ENCODE results near the gene ADGRF1. TPM values are rescaled to one million over a fixed set of nuclear protein-coding genes. Genes with fewer than 3 reads are reported as not detected.

The ADGRF1 gene
- total and polyA plus RNA-seq, 10 donors, result 0.13 to 1.6 (median 0.32) TPM; not detected in 5

- Histone ChIP-seq H3K27ac (no peak overlapping the region), H3K9me3 (no peaks in the 10 kb centered on the region), H3K4me1 (no peaks in the 10 kb centered on the region), H3K36me3 (no peaks in the 10 kb centered on the region), H3K27me3 (replicated peaks in 1 of 7) (no peaks in the 10 kb centered on the region), H3K4me3 (no peak overlapping the region)
- intact Hi-C loops (cut with DNase I; ENCODE audit: low total_unique reads), result no loop called here
- no peak for DNase-seq
- TF ChIP-seq CTCF (IDR thresholded peaks at IDR 0.05 in 8 of 11, conservative IDR thresholded peaks at IDR 0.05 in 3 of 11) (no peak), POLR2AphosphoS5 (IDR thresholded peaks at IDR 0.05) (no peak), POLR2A (IDR thresholded peaks at IDR 0.05) (no peak)
Measured at GRCh38 chr6:46983007-46983411, 59.1 kb downstream of the ADGRF1 start.

- WGBS, 5 donors, result 54 to 83% (median 76%) methylated on average over 4 of the region's 4 CpGs
- Histone ChIP-seq H3K36me3 (no peaks in the 10 kb centered on the region), H3K4me3 (no peak overlapping the region), H3K27me3 (replicated peaks in 1 of 7) (no peaks in the 10 kb centered on the region), H3K27ac (no peak overlapping the region), H3K4me1 (no peaks in the 10 kb centered on the region), H3K9me3 (no peaks in the 10 kb centered on the region)
- DNase-seq, result no peak
- no peak for TF ChIP-seq CTCF (IDR thresholded peaks at IDR 0.05 in 8 of 11, conservative IDR thresholded peaks at IDR 0.05 in 3 of 11)
- intact Hi-C loops (cut with DNase I; ENCODE audit: low total_unique reads), result no loop called here
Measured at GRCh38 chr6:46979206-46979605, 62.9 kb downstream of the ADGRF1 start.

- 75 to 84% (median 83%) methylated on average over 1 of the region's 1 CpG for WGBS, 5 donors
- H3K27me3 ChIP-seq (replicated peaks in 1 of 7), result no peaks in the 10 kb centered on the region
- intact Hi-C loops (cut with DNase I; ENCODE audit: low total_unique reads), result no loop called here
- no peak overlapping the region for H3K4me3 ChIP-seq
- H3K36me3 ChIP-seq, result no peaks in the 10 kb centered on the region
- H3K9me3 ChIP-seq, result no peaks in the 10 kb centered on the region
- DNase-seq, result no peak
- no peak for TF ChIP-seq POLR2AphosphoS5 (IDR thresholded peaks at IDR 0.05)
- TF ChIP-seq CTCF (IDR thresholded peaks at IDR 0.05 in 8 of 11, conservative IDR thresholded peaks at IDR 0.05 in 3 of 11), result no peak
- TF ChIP-seq POLR2A (IDR thresholded peaks at IDR 0.05), result no peak
- H3K4me1 ChIP-seq, result no peaks in the 10 kb centered on the region
- no peak overlapping the region for H3K27ac ChIP-seq
Measured at GRCh38 chr6:46974786-46975185, 67.3 kb downstream of the ADGRF1 start.

- no peak for TF ChIP-seq POLR2AphosphoS5 (IDR thresholded peaks at IDR 0.05)
- no peak for TF ChIP-seq CTCF (IDR thresholded peaks at IDR 0.05 in 8 of 11, conservative IDR thresholded peaks at IDR 0.05 in 3 of 11)
- no peak for TF ChIP-seq POLR2A (IDR thresholded peaks at IDR 0.05)
- Histone ChIP-seq H3K4me3 (no peak overlapping the region), H3K36me3 (no peaks in the 10 kb centered on the region), H3K27me3 (replicated peaks in 1 of 7) (no peaks in the 10 kb centered on the region), H3K27ac (peak overlapping the region in 1 of 8 donors; percentile 23), H3K9me3 (no peaks in the 10 kb centered on the region), H3K4me1 (no peaks in the 10 kb centered on the region)
- 49 to 80% (median 54%) methylated on average over 2 of the region's 2 CpGs for WGBS, 5 donors
- intact Hi-C loops (cut with DNase I; ENCODE audit: low total_unique reads), result no loop called here
- no peak for DNase-seq
Measured at GRCh38 chr6:46973029-46973428, 69.1 kb downstream of the ADGRF1 start.
